Measurements from ENCODE around the gene C2orf15. TPM values are rescaled to one million over a fixed set of nuclear protein-coding genes. Genes with fewer than 3 reads are reported as not detected.
A peak's percentile ranks its signal among the peaks of the same experiment; 100 is the strongest.

C2orf15 gene, protein sequence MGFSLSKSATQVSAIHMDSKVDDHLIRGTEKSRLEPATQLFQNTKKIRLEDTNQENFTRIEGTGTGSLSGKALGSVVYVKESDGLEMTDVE
- under 1 TPM in 1 of 4 donors, not detected in 3; 0.39 TPM for total RNA-seq

DNA sequence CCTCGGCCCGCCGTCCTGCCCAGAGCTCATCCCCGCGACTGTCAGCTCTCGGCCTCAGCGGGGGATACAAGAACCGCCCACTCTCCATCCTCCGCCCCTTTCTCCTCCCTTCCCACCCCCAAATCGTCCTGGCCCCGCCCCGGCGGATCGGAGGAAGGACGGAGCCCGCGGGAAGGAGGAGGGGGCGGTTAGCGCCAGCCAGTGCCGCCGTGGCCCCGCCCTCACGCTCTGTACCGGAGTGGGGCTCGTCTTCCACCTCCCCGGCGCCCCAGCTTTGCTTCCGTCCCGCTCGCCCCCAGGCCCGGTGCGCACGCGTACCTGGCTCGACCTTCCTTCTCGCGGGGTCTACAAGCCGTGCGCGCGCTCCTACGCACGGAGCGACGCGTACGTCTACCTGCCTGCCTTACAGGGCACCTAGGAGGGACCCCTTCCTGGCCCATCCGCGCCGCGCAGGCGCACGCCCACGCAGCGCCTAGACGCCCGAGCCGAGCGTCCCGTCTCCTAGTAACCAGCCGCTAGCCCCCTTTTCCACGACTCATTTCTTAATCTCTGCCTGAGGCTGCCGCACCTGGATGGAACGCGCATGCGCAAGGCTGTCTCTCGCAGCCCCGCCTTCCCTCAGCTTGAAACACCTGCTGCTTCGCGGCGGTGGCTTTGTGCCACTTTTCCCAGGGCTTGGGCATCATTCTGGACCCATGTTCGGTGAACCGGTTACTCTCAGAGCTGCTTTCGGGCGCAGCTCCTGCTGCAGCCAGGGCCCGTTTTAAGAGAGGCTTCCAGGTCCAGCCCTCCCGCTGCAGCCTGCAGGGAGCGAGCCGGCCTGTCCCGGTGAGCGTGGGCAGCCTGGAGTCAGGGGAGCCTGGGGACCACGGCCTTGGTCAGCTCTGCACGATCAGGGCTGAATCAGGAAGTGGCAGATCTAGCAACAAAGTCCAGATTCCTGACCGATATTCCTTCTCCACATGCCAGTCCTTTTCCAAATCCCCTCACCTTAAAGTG lies at the start of gene C2orf15:
TSS of gene C2orf15 (plus strand) at position 598 of the 999 bp plus-strand sequence. CDS start 8,852 bp downstream, outside the sequence.
- peak; percentile 98 for DNase-seq (ENCODE audit: extremely low spot score)
- Histone ChIP-seq H3K36me3 (no peaks in the 10 kb centered on the region), H3K27ac (replicated peaks in 1 of 4) (peak within 1 kb of the TSS; percentile 78 to 89 (median 85)), H3K9me3 (no peaks in the 10 kb centered on the region), H3K27me3 (no peaks in the 10 kb centered on the region), H3K4me1 (peaks cover 9 to 17% (median 13%) of the 10 kb centered on the region in 4 donors), H3K4me3 (peak within 1 kb of the TSS; percentile 72 to 90 (median 80))
- TF ChIP-seq POLR2A (IDR thresholded peaks at IDR 0.05; ENCODE audit: low read depth) (peak; percentile 46), POLR2AphosphoS5 (IDR thresholded peaks at IDR 0.05) (peak; percentile 90 to 93)
- TF ChIP-seq, protein P1, sequence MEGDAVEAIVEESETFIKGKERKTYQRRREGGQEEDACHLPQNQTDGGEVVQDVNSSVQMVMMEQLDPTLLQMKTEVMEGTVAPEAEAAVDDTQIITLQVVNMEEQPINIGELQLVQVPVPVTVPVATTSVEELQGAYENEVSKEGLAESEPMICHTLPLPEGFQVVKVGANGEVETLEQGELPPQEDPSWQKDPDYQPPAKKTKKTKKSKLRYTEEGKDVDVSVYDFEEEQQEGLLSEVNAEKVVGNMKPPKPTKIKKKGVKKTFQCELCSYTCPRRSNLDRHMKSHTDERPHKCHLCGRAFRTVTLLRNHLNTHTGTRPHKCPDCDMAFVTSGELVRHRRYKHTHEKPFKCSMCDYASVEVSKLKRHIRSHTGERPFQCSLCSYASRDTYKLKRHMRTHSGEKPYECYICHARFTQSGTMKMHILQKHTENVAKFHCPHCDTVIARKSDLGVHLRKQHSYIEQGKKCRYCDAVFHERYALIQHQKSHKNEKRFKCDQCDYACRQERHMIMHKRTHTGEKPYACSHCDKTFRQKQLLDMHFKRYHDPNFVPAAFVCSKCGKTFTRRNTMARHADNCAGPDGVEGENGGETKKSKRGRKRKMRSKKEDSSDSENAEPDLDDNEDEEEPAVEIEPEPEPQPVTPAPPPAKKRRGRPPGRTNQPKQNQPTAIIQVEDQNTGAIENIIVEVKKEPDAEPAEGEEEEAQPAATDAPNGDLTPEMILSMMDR (IDR thresholded peaks at IDR 0.05), result no peak
- WGBS, result 3% methylated on average over 11 of the region's 84 CpGs
- intact Hi-C loops (cut with DNase I), result no loop called here

DNA sequence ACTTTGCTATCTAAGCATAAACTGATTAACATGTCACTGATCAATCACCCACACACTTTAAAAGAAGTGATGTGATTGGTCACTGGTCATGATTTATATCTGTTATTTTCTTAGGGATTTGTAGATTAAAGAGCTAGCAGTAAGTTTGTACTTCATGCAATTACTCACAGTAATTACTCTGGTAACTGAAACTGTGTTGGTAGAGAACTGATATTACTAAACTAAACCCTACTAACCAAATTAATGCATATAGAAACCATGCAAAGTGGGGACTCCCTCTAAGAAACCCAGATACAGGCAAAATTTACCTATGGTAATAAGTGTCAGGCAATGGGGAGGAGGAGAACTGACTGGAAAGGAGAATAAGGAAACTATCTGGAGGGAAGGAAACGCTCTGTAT lies 44.8 kb upstream of the C2orf15 start:
- no peak for TF ChIP-seq POLR2AphosphoS5 (IDR thresholded peaks at IDR 0.05)
- TF ChIP-seq POLR2A (IDR thresholded peaks at IDR 0.05; ENCODE audit: low read depth), result no peak
- TF ChIP-seq, protein P1 (IDR thresholded peaks at IDR 0.05), result no peak
- no peak for TF ChIP-seq EP300 (IDR thresholded peaks at IDR 0.05)
- intact Hi-C loops (cut with DNase I), result no loop called here
- 86% methylated on average over 1 of the region's 1 CpG for WGBS

DNA sequence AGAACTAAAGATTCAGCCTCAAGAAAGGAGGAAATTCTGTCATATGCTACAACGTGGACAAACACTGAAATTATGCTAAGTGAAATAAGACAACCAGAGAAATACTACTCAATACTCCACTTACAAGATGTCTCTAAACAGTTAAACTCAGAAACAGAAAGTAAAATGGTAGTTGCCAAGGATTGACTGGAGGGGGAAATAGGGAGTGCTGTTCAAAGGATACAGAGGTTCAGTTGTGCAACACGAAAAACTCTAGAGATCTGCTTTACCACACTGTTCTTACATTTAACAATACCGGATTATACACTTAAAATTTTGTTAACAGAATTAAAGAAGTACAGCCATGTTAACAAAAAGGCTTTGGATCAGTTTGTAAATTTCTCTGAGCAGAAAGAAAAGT lies 39.8 kb upstream of the C2orf15 start:
- H3K9me3 ChIP-seq, result no peaks in the 10 kb centered on the region
- H3K36me3 ChIP-seq, result no peaks in the 10 kb centered on the region
- no peak overlapping the region for H3K4me3 ChIP-seq
- H3K27me3 ChIP-seq, result no peaks in the 10 kb centered on the region
- TF ChIP-seq POLR2A (IDR thresholded peaks at IDR 0.05; ENCODE audit: low read depth) (no peak), EP300 (IDR thresholded peaks at IDR 0.05) (no peak), POLR2AphosphoS5 (IDR thresholded peaks at IDR 0.05) (no peak)
- TF ChIP-seq, protein P1 (IDR thresholded peaks at IDR 0.05), result no peak
- no peaks in the 10 kb centered on the region for H3K4me1 ChIP-seq
- WGBS, result 44% methylated on average over 3 of the region's 3 CpGs
- intact Hi-C loops (cut with DNase I), result no loop called here
- no peak overlapping the region for H3K27ac ChIP-seq (replicated peaks in 1 of 4)
- DNase-seq (ENCODE audit: extremely low spot score), result no peak

More for the DNA sequence above, 44.8 kb upstream of the C2orf15 start:
- H3K4me3 ChIP-seq, result no peak overlapping the region
- no peaks in the 10 kb centered on the region for H3K4me1 ChIP-seq
- H3K27ac ChIP-seq (replicated peaks in 1 of 4), result no peak overlapping the region
- H3K36me3 ChIP-seq, result no peaks in the 10 kb centered on the region
- no peak for DNase-seq (ENCODE audit: extremely low spot score)
- peaks cover 0 to 15% (median 6%) of the 10 kb centered on the region in 4 donors for H3K9me3 ChIP-seq
- no peaks in the 10 kb centered on the region for H3K27me3 ChIP-seq

DNA sequence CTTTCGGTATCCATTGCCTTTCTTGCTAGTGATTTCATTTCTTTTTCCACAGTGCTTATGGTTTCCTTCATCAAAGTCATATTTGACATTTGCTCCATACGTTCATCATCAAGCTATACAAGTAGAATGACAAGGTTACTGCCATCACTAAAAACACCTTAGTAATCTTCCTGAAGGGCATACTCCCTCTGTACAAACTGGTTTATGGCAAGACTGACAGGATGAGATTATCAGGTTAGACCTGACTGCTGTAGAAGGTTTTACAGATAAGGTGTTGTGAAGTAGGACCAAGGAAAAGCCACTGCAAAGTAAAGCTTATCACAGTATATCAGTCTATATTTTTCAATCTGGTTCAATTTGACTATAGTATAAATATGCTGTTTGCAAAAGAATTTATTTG lies 37.5 kb upstream of the C2orf15 start:
- Histone ChIP-seq H3K27ac (replicated peaks in 1 of 4) (no peak overlapping the region), H3K36me3 (no peaks in the 10 kb centered on the region), H3K27me3 (no peaks in the 10 kb centered on the region), H3K4me1 (no peaks in the 10 kb centered on the region), H3K4me3 (no peak overlapping the region), H3K9me3 (no peaks in the 10 kb centered on the region)
- intact Hi-C loops (cut with DNase I), result no loop called here
- no peak for DNase-seq (ENCODE audit: extremely low spot score)
- WGBS, result 79% methylated on average over 2 of the region's 2 CpGs
- TF ChIP-seq, protein P1 (IDR thresholded peaks at IDR 0.05), result no peak
- TF ChIP-seq POLR2A (IDR thresholded peaks at IDR 0.05; ENCODE audit: low read depth) (no peak), POLR2AphosphoS5 (IDR thresholded peaks at IDR 0.05) (no peak), EP300 (IDR thresholded peaks at IDR 0.05) (no peak)

Measured in esophagus muscularis mucosa (tissue), 4 donors.